ENCODE measurements around the gene EHD4.
A peak's percentile ranks its signal among the peaks of the same experiment; 100 is the strongest.

Gene EHD4

DNA sequence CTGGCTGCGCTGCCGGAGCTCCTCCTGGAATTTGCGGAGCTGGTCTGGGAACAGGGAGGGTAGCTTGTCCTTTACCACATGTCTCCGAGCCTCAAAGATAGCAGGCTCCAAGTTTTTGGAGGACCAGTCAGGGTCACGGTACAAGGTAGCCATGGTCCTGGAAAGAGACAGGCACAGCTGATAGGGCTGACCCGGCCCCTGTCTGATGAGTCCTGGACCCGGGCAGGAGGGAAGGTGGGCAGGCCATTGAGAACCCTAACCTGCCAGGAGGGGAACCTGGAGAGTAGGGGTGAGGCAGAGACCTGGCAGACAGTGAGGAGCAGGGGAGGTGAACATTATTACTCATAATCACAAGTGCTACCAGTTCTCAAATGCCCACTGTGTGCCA, 20.4 kb upstream of the EHD4 start:
- Histone ChIP-seq H3K18ac (ENCODE audit: low read length) (peak overlapping the region; percentile 21), H3K9ac (ENCODE audit: low read depth, low read length, poor library complexity) (no peak overlapping the region), H3K4me1 (ENCODE audit: control insufficient read depth in 2 of 2, insufficient read depth in 1 of 2, low read depth in 1 of 2, low read length in 2 of 2) (peaks cover 5 to 10% of the 10 kb centered on the region in 2 donors), H2BK5ac (ENCODE audit: low read length) (no peak overlapping the region), H2BK12ac (ENCODE audit: low read length) (no peak overlapping the region), H3K4me2 (ENCODE audit: insufficient read depth, low read length, poor library complexity, severe bottlenecking) (no peak overlapping the region), H3K14ac (ENCODE audit: low read length) (no peak overlapping the region), H3K27ac (replicated peaks; ENCODE audit: low read length) (no peak overlapping the region), H3K36me3 (replicated peaks in 1 of 2; ENCODE audit: control insufficient read depth in 2 of 2, insufficient read depth in 2 of 2, low read length in 2 of 2) (no peaks in the 10 kb centered on the region), H2AK5ac (ENCODE audit: low read depth, low read length) (no peak overlapping the region), H4K8ac (ENCODE audit: low read depth, low read length) (no peak overlapping the region), H3K4ac (ENCODE audit: low read length) (no peak overlapping the region), H3K79me1 (ENCODE audit: low read depth, low read length) (no peaks in the 10 kb centered on the region), H2AFZ (ENCODE audit: low read length) (no peak overlapping the region), H3K4me3 (ENCODE audit: low read length in 2 of 2) (no peak overlapping the region), H3K23ac (ENCODE audit: low read depth, low read length, poor library complexity) (no peak overlapping the region), H3K27me3 (ENCODE audit: control insufficient read depth in 3 of 3, insufficient read depth in 3 of 3, low read depth in 1 of 3, low read length in 3 of 3) (peaks cover 0 to 43% (median 0%) of the 10 kb centered on the region in 3 experiments), H3K9me3 (replicated peaks in 1 of 2; ENCODE audit: control insufficient read depth in 2 of 2, insufficient read depth in 1 of 2, low read depth in 1 of 2, low read length in 2 of 2) (no peaks in the 10 kb centered on the region), H4K91ac (ENCODE audit: low read depth, low read length, poor library complexity) (no peak overlapping the region), H2BK15ac (ENCODE audit: low read length) (no peak overlapping the region), H2BK120ac (ENCODE audit: low read depth, low read length) (no peak overlapping the region)
- no CpG with 5 or more reads among the region's 7 CpGs for WGBS, 2 donors (ENCODE audit: extremely low coverage in 2 of 2, insufficient read length in 2 of 2, insufficient replicate concordance in 1 of 2)
- DNase-seq (ENCODE audit: low spot score) = no peak

DNA sequence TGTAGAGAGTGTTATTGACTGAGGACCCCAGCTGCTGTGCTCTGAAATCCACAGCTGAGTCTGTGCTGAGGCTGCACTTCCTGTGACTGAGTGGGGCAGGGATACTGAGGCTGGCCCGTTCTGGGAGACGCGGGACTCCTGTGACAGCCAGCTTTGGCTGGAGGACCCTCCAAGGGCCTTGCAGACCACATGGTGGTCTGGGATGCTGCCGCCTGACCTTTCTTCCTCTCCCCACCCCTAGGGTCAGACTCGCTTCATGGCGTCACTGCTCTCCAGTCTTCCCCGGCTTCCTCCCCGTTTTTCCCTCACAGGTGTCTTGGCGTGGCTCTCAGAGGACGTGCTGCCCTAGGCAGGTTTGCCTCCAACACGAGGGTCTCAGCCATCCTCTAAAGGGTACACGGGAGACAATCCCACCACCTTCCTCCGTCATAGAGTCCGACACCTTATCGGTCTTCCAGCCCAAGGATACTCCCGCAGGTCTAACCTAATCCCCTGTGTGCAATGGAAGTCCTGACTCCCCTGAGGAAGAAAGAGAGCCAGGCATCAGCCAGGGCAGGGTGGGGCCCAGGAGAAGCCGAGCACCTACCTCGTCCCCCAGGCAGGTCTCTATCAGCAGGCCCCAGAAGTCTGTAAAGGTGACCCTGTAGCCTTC, 19.9 kb upstream of the EHD4 start:
- Histone ChIP-seq H2AK5ac (ENCODE audit: low read depth, low read length) (no peak overlapping the region), H3K14ac (ENCODE audit: low read length) (no peak overlapping the region), H3K36me3 (replicated peaks in 1 of 2; ENCODE audit: control insufficient read depth in 2 of 2, insufficient read depth in 2 of 2, low read length in 2 of 2) (no peaks in the 10 kb centered on the region), H3K9ac (ENCODE audit: low read depth, low read length, poor library complexity) (no peak overlapping the region), H4K8ac (ENCODE audit: low read depth, low read length) (no peak overlapping the region), H3K4me2 (ENCODE audit: insufficient read depth, low read length, poor library complexity, severe bottlenecking) (no peak overlapping the region), H2AFZ (ENCODE audit: low read length) (no peak overlapping the region), H3K4ac (ENCODE audit: low read length) (no peak overlapping the region), H3K4me1 (ENCODE audit: control insufficient read depth in 2 of 2, insufficient read depth in 1 of 2, low read depth in 1 of 2, low read length in 2 of 2) (peaks cover 5 to 10% of the 10 kb centered on the region in 2 donors), H3K18ac (ENCODE audit: low read length) (no peak overlapping the region), H4K91ac (ENCODE audit: low read depth, low read length, poor library complexity) (no peak overlapping the region), H2BK120ac (ENCODE audit: low read depth, low read length) (no peak overlapping the region), H3K27me3 (ENCODE audit: control insufficient read depth in 3 of 3, insufficient read depth in 3 of 3, low read depth in 1 of 3, low read length in 3 of 3) (peaks cover 0 to 42% (median 0%) of the 10 kb centered on the region in 3 experiments), H3K23ac (ENCODE audit: low read depth, low read length, poor library complexity) (no peak overlapping the region), H3K27ac (replicated peaks; ENCODE audit: low read length) (no peak overlapping the region), H3K4me3 (ENCODE audit: low read length in 2 of 2) (no peak overlapping the region), H3K79me1 (ENCODE audit: low read depth, low read length) (no peaks in the 10 kb centered on the region), H2BK12ac (ENCODE audit: low read length) (no peak overlapping the region), H3K9me3 (replicated peaks in 1 of 2; ENCODE audit: control insufficient read depth in 2 of 2, insufficient read depth in 1 of 2, low read depth in 1 of 2, low read length in 2 of 2) (no peaks in the 10 kb centered on the region), H2BK15ac (ENCODE audit: low read length) (no peak overlapping the region), H2BK5ac (ENCODE audit: low read length) (no peak overlapping the region)
- DNase-seq (ENCODE audit: low spot score) = no peak
- WGBS, 2 donors (ENCODE audit: extremely low coverage in 2 of 2, insufficient read length in 2 of 2, insufficient replicate concordance in 1 of 2) = no CpG with 5 or more reads among the region's 18 CpGs

DNA sequence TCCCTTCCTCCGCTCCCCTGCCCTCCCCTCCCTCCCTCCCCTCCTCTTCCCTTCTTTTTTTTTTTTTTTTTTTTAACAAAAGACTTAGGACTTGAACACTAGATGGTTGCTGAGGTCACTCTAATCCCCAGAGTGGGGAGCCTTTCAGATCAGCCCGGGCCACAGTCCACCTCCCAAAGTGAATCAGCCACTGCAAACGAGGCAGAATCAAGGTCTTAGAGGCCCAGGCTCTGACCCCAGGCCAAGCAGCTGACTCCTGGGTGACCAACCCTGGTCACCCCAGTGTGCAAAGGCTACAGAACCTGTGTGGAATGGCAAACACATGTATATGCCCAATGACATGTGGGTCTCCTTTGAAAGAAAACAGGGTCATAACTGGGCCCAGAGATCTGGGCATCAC, 18.3 kb upstream of the EHD4 start:
- Histone ChIP-seq H3K4me2 (ENCODE audit: insufficient read depth, low read length, poor library complexity, severe bottlenecking) (no peak overlapping the region), H3K27ac (replicated peaks; ENCODE audit: low read length) (no peak overlapping the region), H3K18ac (ENCODE audit: low read length) (no peak overlapping the region), H3K23ac (ENCODE audit: low read depth, low read length, poor library complexity) (no peak overlapping the region), H3K9me3 (replicated peaks in 1 of 2; ENCODE audit: control insufficient read depth in 2 of 2, insufficient read depth in 1 of 2, low read depth in 1 of 2, low read length in 2 of 2) (no peaks in the 10 kb centered on the region), H2BK120ac (ENCODE audit: low read depth, low read length) (no peak overlapping the region), H2AFZ (ENCODE audit: low read length) (no peak overlapping the region), H3K4me3 (ENCODE audit: low read length in 2 of 2) (no peak overlapping the region), H2BK5ac (ENCODE audit: low read length) (no peak overlapping the region), H2BK15ac (ENCODE audit: low read length) (no peak overlapping the region), H3K14ac (ENCODE audit: low read length) (no peak overlapping the region), H3K4me1 (ENCODE audit: control insufficient read depth in 2 of 2, insufficient read depth in 1 of 2, low read depth in 1 of 2, low read length in 2 of 2) (peaks cover 5 to 10% of the 10 kb centered on the region in 2 donors), H3K27me3 (ENCODE audit: control insufficient read depth in 3 of 3, insufficient read depth in 3 of 3, low read depth in 1 of 3, low read length in 3 of 3) (peaks cover 0 to 52% (median 0%) of the 10 kb centered on the region in 3 experiments), H2BK12ac (ENCODE audit: low read length) (no peak overlapping the region), H2AK5ac (ENCODE audit: low read depth, low read length) (no peak overlapping the region), H4K8ac (ENCODE audit: low read depth, low read length) (no peak overlapping the region), H3K36me3 (replicated peaks in 1 of 2; ENCODE audit: control insufficient read depth in 2 of 2, insufficient read depth in 2 of 2, low read length in 2 of 2) (no peaks in the 10 kb centered on the region), H4K91ac (ENCODE audit: low read depth, low read length, poor library complexity) (no peak overlapping the region), H3K4ac (ENCODE audit: low read length) (no peak overlapping the region), H3K9ac (ENCODE audit: low read depth, low read length, poor library complexity) (no peak overlapping the region), H3K79me1 (ENCODE audit: low read depth, low read length) (no peaks in the 10 kb centered on the region)
- WGBS, 2 donors (ENCODE audit: extremely low coverage in 2 of 2, insufficient read length in 2 of 2, insufficient replicate concordance in 1 of 2) = no CpG with 5 or more reads among the region's 3 CpGs
- no peak for DNase-seq (ENCODE audit: low spot score)

- Histone ChIP-seq H2AK5ac (ENCODE audit: low read depth, low read length) (no peak overlapping the region), H3K4me2 (ENCODE audit: insufficient read depth, low read length, poor library complexity, severe bottlenecking) (no peak overlapping the region), H3K27me3 (ENCODE audit: control insufficient read depth in 3 of 3, insufficient read depth in 3 of 3, low read depth in 1 of 3, low read length in 3 of 3) (peaks cover 0 to 51% (median 0%) of the 10 kb centered on the region in 3 experiments), H3K9ac (ENCODE audit: low read depth, low read length, poor library complexity) (peak overlapping the region; percentile 47), H3K27ac (replicated peaks; ENCODE audit: low read length) (no peak overlapping the region), H2BK12ac (ENCODE audit: low read length) (no peak overlapping the region), H3K4me1 (ENCODE audit: control insufficient read depth in 2 of 2, insufficient read depth in 1 of 2, low read depth in 1 of 2, low read length in 2 of 2) (peaks cover 5 to 10% of the 10 kb centered on the region in 2 donors), H2BK5ac (ENCODE audit: low read length) (no peak overlapping the region), H3K4me3 (ENCODE audit: low read length in 2 of 2) (no peak overlapping the region), H4K8ac (ENCODE audit: low read depth, low read length) (no peak overlapping the region), H3K36me3 (replicated peaks in 1 of 2; ENCODE audit: control insufficient read depth in 2 of 2, insufficient read depth in 2 of 2, low read length in 2 of 2) (no peaks in the 10 kb centered on the region), H3K14ac (ENCODE audit: low read length) (no peak overlapping the region), H3K79me1 (ENCODE audit: low read depth, low read length) (no peaks in the 10 kb centered on the region), H2BK120ac (ENCODE audit: low read depth, low read length) (no peak overlapping the region), H3K18ac (ENCODE audit: low read length) (peak overlapping the region; percentile 57), H2BK15ac (ENCODE audit: low read length) (no peak overlapping the region), H2AFZ (ENCODE audit: low read length) (peak overlapping the region; percentile 92), H3K9me3 (replicated peaks in 1 of 2; ENCODE audit: control insufficient read depth in 2 of 2, insufficient read depth in 1 of 2, low read depth in 1 of 2, low read length in 2 of 2) (no peaks in the 10 kb centered on the region), H3K23ac (ENCODE audit: low read depth, low read length, poor library complexity) (no peak overlapping the region), H4K91ac (ENCODE audit: low read depth, low read length, poor library complexity) (no peak overlapping the region), H3K4ac (ENCODE audit: low read length) (no peak overlapping the region)
- no peak for DNase-seq (ENCODE audit: low spot score)
- no CpG with 5 or more reads among the region's 7 CpGs for WGBS, 2 donors (ENCODE audit: extremely low coverage in 2 of 2, insufficient read length in 2 of 2, insufficient replicate concordance in 1 of 2)
Measured at GRCh38 chr15:41990243-41990605, 17.9 kb upstream of the EHD4 start.

All from neuronal stem cell (in vitro differentiated cells).